Measurements from ENCODE around the gene CCN2.
"Not testable (repeated sequence)": the region's sequence is repeated elsewhere in the genome, so short reads cannot be mapped to it uniquely, and the experiment has no call there.

The CCN2 gene

DNA sequence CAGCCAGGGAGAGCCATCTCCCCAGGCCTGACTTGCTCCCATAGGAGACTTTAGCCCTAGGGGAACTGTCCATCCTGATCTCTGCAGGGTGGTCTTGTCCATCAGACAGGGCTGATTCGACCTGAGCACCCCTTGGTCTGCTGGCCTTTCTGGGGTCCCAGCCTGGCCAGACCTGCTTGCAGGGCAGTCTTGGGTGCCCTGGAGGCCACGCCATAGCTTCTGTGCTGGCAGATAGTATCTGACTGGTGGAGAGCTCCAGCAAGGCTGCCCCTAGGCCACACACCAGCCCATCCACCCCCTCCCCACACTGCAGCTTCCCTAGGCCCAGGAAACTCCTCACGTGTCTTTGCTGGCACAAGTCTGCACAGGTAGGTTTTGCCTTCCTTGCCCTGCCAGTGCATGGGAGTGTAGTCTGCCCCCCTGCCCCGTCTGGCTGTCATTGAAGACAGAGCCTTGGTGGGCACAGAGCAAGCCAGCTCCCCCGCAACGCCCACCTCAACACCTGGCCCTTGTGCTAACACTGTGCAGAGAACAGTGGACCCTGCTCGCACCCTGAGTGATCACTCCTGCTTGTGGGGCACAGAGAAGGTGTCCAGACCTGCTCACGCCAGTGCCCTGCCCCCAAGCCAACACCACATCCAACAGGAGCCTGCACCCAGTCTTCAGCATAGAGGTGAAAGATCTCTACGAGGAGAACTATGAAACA lies 32.4 kb downstream of the CCN2 start:
- H3K4me3 ChIP-seq (ENCODE audit: low read depth, low read length) = no peak overlapping the region
- TF ChIP-seq, protein P1, sequence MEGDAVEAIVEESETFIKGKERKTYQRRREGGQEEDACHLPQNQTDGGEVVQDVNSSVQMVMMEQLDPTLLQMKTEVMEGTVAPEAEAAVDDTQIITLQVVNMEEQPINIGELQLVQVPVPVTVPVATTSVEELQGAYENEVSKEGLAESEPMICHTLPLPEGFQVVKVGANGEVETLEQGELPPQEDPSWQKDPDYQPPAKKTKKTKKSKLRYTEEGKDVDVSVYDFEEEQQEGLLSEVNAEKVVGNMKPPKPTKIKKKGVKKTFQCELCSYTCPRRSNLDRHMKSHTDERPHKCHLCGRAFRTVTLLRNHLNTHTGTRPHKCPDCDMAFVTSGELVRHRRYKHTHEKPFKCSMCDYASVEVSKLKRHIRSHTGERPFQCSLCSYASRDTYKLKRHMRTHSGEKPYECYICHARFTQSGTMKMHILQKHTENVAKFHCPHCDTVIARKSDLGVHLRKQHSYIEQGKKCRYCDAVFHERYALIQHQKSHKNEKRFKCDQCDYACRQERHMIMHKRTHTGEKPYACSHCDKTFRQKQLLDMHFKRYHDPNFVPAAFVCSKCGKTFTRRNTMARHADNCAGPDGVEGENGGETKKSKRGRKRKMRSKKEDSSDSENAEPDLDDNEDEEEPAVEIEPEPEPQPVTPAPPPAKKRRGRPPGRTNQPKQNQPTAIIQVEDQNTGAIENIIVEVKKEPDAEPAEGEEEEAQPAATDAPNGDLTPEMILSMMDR (IDR thresholded peaks at IDR 0.05; ENCODE audit: low read depth, low read length) = no peak

DNA sequence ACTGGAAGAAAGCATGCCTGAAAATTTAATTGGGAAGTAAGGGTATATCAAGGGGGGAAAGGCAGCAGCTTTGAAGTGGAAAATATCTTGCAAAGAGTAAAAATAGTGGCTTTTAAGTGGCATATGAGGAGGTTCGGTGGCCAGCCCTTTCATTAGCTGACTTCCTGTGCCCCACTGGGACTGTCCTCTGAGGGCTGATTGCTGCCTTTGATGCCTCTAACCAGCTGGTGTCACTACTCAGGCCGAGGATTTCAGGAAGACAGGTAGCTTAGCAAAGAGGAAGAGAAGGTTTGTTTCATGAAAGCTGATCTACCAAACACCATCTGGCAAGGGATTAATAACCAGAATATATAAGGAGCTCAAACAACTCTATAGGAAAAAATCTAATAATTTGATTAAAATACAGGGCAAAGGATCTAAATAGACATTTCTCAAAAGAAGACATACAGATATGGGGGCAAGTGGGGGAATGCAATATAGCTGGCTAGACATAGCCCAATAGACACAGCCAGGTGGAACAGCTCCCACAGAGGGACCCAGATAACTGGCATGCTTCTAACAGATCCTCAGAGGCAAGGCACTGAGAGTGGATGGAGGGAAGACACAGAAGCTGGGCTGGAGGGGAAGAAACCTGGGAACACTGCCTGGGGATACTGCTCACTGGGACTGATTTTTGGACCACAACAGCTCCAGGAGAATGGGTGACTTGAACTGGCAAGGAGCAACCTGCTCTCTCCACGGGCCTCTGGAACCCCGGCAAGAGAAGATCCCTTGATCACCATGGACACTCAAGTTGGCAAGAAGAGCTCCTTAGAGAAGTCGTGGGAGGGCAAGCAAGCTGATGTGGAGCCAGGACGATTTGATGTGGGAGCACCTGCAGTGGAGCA lies 33.2 kb downstream of the CCN2 start:
- TF ChIP-seq, protein P1 (IDR thresholded peaks at IDR 0.05; ENCODE audit: low read depth, low read length) = no peak
- H3K4me3 ChIP-seq (ENCODE audit: low read depth, low read length) = no peak overlapping the region

DNA sequence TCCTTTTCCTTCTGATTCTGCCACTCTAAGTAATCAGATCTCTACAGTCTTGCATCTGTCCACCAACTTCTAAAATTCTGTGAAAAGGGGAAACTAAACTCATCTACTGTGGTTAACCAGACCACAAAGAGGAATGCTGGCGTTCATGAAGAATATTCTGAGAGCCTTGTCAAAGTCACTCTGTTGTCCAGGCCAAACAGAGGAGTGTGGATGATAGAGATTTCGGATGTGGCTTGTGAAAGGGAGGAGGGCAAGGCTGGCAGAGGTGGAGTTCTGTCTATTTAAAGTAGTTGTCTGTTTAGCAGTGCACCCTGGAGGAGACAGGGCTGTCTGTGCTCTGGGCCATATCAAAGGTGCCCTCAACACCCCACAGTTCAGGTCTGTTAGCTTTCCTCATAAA lies 33.9 kb downstream of the CCN2 start:
- no peak overlapping the region for H3K4me3 ChIP-seq (ENCODE audit: low read depth, low read length)
- TF ChIP-seq, protein P1 (IDR thresholded peaks at IDR 0.05; ENCODE audit: low read depth, low read length) = no peak

DNA sequence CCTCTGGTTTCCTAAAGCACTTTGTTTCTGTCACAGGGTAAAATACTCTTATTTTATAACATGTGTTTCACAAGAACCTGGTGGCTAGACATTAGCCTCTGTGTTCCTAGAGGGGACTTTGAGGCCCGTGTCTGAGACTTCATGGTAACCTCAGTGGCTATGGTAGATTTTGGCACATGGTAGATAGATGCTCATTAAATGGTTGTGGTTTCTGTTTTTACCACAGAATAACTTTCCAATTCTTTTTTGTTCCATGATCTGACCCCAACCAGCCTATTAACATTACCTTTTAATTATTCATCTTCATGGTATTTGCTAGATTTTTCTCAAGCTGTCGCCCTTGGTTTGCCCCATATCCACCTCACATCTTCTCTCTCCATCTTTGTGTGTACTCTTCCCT lies 34.3 kb downstream of the CCN2 start:
- H3K4me3 ChIP-seq (ENCODE audit: low read depth, low read length) = no peak overlapping the region
- TF ChIP-seq, protein P1 (IDR thresholded peaks at IDR 0.05; ENCODE audit: low read depth, low read length) = no peak

DNA sequence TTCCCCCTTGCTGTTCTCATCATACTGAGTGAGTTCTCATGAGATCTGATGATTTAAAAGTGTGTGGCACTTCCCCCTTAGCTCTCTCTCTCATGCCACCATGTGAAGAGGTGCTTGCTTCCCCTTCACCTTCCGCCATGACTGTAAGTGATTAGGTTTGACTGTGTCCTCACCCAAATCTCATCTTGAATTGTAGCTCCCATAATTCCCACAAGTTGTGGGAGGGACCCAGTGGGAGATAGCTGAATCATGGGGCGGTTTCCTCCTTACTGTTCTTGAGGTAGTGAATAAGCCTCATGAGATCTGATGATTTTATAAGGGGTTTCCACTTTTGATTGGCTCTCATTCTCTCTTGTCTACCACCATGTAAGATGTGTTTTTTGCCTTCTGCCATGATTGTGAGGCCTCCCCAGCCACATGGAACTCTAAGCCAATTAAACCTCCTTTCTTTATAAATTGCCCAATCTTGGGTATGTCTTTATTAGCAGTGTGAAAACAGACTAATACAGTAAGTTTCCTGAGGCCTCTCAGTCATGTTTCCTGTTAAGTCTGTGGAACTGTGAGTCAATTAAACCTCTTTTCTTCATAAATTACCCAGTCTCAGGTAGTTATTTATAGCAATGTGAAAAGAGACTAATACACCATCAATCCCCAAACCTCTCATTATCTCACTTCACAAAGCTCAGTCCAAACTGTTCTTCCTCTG lies 34.9 kb downstream of the CCN2 start:
- not testable (repeated sequence) for H3K4me3 ChIP-seq (ENCODE audit: low read depth, low read length)

DNA sequence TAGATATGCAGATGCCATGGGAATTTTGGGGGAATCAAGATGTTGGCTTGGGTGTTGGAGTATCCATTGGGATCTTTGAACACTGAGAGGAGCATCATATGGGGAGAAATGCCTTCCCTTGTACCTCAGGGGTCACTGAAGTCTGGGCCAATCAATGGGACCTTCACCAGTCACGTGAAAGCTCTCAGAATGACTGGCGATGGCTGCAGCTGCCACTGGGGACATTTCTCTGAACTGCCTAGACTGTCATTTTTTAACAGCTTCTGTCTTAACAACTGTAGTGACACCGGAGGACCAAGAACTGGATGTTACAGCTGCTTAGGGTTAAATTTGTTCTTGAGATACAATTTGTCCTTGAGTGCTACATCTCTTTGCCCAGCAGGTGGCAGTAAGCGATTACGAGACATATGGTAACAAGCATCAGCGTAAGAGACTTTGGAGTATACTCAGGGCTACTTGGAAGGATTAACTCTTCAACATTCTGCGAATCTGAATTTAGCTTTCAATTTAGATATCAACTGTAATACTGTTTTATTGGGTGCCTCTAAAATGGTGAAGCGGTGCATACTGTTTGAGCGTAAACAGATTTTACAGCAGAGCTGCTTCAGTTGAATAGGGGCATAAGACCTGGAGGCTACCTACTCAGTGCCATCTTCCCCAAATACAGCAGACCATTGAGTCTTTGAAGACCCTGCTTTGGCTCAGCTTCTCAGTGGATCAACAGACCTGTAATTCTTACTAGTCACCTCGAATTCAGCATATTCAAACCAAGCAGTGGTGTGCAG lies 36.0 kb downstream of the CCN2 start:
- H3K4me3 ChIP-seq (ENCODE audit: low read depth, low read length) = no peak overlapping the region
- TF ChIP-seq, protein P1 (IDR thresholded peaks at IDR 0.05; ENCODE audit: low read depth, low read length) = peak; percentile 73

DNA sequence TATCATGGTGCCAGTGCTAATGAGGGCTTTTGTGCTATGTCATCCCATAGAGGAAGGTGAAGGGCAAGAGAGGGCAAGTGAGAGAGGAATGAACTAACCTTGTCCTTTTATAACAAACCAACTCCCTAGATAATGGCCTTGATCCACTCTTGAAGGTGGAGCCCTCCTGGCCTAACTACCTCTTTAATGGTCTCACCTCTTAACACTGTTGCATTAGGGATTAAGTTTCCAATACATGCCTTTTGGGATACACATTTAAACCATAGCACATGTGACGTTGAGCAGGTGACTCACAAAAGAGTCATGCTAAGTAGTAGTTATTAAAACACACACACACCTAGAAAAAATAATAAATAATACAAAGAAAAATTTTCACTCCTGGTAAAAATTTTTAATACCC lies 36.9 kb downstream of the CCN2 start:
- TF ChIP-seq, protein P1 (IDR thresholded peaks at IDR 0.05; ENCODE audit: low read depth, low read length) = no peak
- H3K4me3 ChIP-seq (ENCODE audit: low read depth, low read length) = no peak overlapping the region
